GM12878 (cell line): ENCODE measurements around the gene MTFR2. TPM values are rescaled to one million over a fixed set of nuclear protein-coding genes. Genes with fewer than 3 reads are reported as not detected.
"Not testable (repeated sequence)": the region's sequence is repeated elsewhere in the genome, so short reads cannot be mapped to it uniquely, and the experiment has no call there.

Source experiments
- ATAC-seq: fragments of 200-7000 bp; cut with Tn5 transposase; 3 replicates; pipeline ENCODE4 v1.9.1; 2020; ENCODE audit warnings: mild to moderate bottlenecking, moderate library complexity
- BruUV-seq: library from RNA; stranded (reverse); fragments of 400-500 nt; replicated peaks from 2 replicates; lab custom pipeline; 2021; lab: Mats Ljungman, UMichigan
- CTCF ChIA-PET: fragments of 300-600 bp; sonication (Branson Sonifier 250); formaldehyde crosslinking; extraction: SDS; loops from one replicate; lab custom pipeline; 2021; ENCODE audit warnings: inconsistent platforms; lab: Yijun Ruan, JAX
- POLR2A ChIA-PET: fragments of 350-600 bp; formaldehyde crosslinking; extraction: SDS; loops from one replicate; lab custom pipeline; 2021; ENCODE audit warnings: inconsistent platforms; lab: Charles Lee
- RAD21 ChIA-PET: fragments of 300-600 bp; sonication (Branson Sonifier 250); formaldehyde crosslinking; loops from one replicate; lab custom pipeline; 2023; ENCODE audit warnings: antibody characterized with exemption; ENCODE audit not compliant: unreplicated experiment; lab: Charles Lee
- SMC1A ChIA-PET: fragments of 300-600 bp; sonication (Branson Sonifier 250); formaldehyde crosslinking; loops from one replicate; lab custom pipeline; 2023; ENCODE audit not compliant: unreplicated experiment, uncharacterized antibody; lab: Charles Lee
- DNase-seq: peaks from one replicate; pipeline ENCODE4 v3.0.0-alpha.2; 2011; ENCODE audit warnings: low read depth, low spot score
- FAIRE-seq: peaks from 3 replicates; lab custom pipeline; 2011; peaks lifted over from hg19 to GRCh38; lab: Jason Lieb, UNC
- H2AFZ ChIP-seq: 2 replicates; pipeline ENCODE4 v1.6.0; 2011; ENCODE audit warnings: low read depth, low read length, control low read depth; ENCODE audit not compliant: control insufficient read depth
- H3K27ac ChIP-seq: 2 replicates; pipeline ENCODE4 v1.5.1; 2011; ENCODE audit warnings: control low read depth; ENCODE audit not compliant: control insufficient read depth, insufficient read depth
- H3K27me3 ChIP-seq, 2 experiments: replicated peaks in 1 of 2; 2 replicates each; pipeline versions ENCODE4 v1.6.0 to v1.6.1; 2011; ENCODE audit warnings: low read length in 1 of 2; ENCODE audit not compliant: control insufficient read depth in 2 of 2, insufficient read depth in 2 of 2
- H3K36me3 ChIP-seq, 2 experiments: 2 replicates each; pipeline ENCODE4 v1.5.1; 2011; ENCODE audit warnings: low read length in 1 of 2; ENCODE audit not compliant: control insufficient read depth in 2 of 2, insufficient read depth in 2 of 2
- H3K4me1 ChIP-seq: 2 replicates; pipeline ENCODE4 v1.6.1; 2011; ENCODE audit warnings: mild to moderate bottlenecking, low read length, moderate library complexity, mixed read lengths; ENCODE audit not compliant: control insufficient read depth, insufficient read depth
- H3K4me2 ChIP-seq: 2 replicates; pipeline ENCODE4 v1.6.0; 2011; ENCODE audit warnings: control low read depth; ENCODE audit not compliant: control insufficient read depth, insufficient read depth
- H3K4me3 ChIP-seq: fragments of 200-600 bp; sonication (generic); 2 replicates; pipeline ENCODE4 v1.5.1; 2016
- H3K79me2 ChIP-seq: 2 replicates; pipeline ENCODE4 v1.6.0; 2011; ENCODE audit warnings: low read length; ENCODE audit not compliant: control insufficient read depth, insufficient read depth
- H3K9ac ChIP-seq: 2 replicates; pipeline ENCODE4 v1.8.0; 2011; ENCODE audit warnings: low read length, control low read depth, mixed read lengths; ENCODE audit not compliant: control insufficient read depth, insufficient read depth
- H3K9me3 ChIP-seq: replicated peaks from 3 replicates; pipeline ENCODE4 v1.5.1; 2011; ENCODE audit warnings: mild to moderate bottlenecking, low read length; ENCODE audit not compliant: control insufficient read depth, insufficient read depth
- H4K20me1 ChIP-seq: 2 replicates; pipeline ENCODE4 v1.6.0; 2011; ENCODE audit not compliant: control insufficient read depth, insufficient read depth
- BRCA1 ChIP-seq: IDR thresholded peaks from 2 replicates; pipeline ENCODE4 v1.6.1; 2011; ENCODE audit warnings: low read depth, low read length, improper control_type of control experiment
- CBFB ChIP-seq: IDR thresholded peaks from 2 replicates; pipeline ENCODE4 v1.6.1; 2016; ENCODE audit warnings: antibody characterized with exemption, low read depth
- FOXK2 ChIP-seq: fragments of 450-650 bp; IDR thresholded peaks from 2 replicates; pipeline ENCODE4 v1.6.1; 2017; ENCODE audit warnings: mild to moderate bottlenecking, moderate library complexity
- HDAC2 ChIP-seq: fragments of 200-600 bp; sonication (generic); IDR thresholded peaks from 2 replicates; pipeline ENCODE4 v1.6.1; 2017
- IKZF1 ChIP-seq: fragments of 450-650 bp; conservative IDR thresholded peaks from 2 replicates; pipeline ENCODE4 v1.6.1; 2017; ENCODE audit warnings: antibody characterized with exemption, mild to moderate bottlenecking
- KAT2A ChIP-seq: conservative IDR thresholded peaks from 2 replicates; pipeline ENCODE4 v1.6.1; 2011; ENCODE audit warnings: low read depth, low read length; ENCODE audit not compliant: control insufficient read depth
- POLR2AphosphoS2 ChIP-seq: IDR thresholded peaks from 2 replicates; pipeline ENCODE4 v1.6.1; 2011; ENCODE audit warnings: low read depth, mild to moderate bottlenecking, low read length, improper control_type of control experiment, moderate library complexity
- RB1 ChIP-seq: fragments of 450-650 bp; formaldehyde crosslinking; IDR thresholded peaks from 2 replicates; pipeline ENCODE4 v1.6.1; 2017; ENCODE audit warnings: mild to moderate bottlenecking, borderline replicate concordance
- SRF ChIP-seq, 2 experiments: IDR thresholded peaks; 2 replicates each; pipeline ENCODE4 v1.6.1; 2011; ENCODE audit warnings: low read depth in 2 of 2, low read length in 2 of 2, mild to moderate bottlenecking in 1 of 2, moderate library complexity in 1 of 2
- STAT3 ChIP-seq: IDR thresholded peaks from 2 replicates; pipeline ENCODE4 v1.6.1; 2011; ENCODE audit warnings: low read depth, low read length, improper control_type of control experiment
- WGBS: methylation state at CpG from one replicate; pipeline ENCODE4 v1.1.6; 2016; ENCODE audit warnings: low lambda C conversion rate; ENCODE audit not compliant: insufficient replicate concordance, insufficient coverage; ENCODE audit errors: missing lambda C conversion rate; 5-methylcytosine and 5-hydroxymethylcytosine counted together
- in situ Hi-C: fragments of 300-500 bp; cut with MboI; formaldehyde crosslinking; loops from 9 replicates; pipeline ENCODE4 v1.14.3; 2018; ENCODE audit warnings: mixed read lengths
- intact Hi-C: fragments of 100-400 bp; cut with micrococcal nuclease; formaldehyde crosslinking; loops from one replicate; pipeline ENCODE4 v1.14.2; 2022; ENCODE audit not compliant: unreplicated experiment
- polyA plus RNA-seq, 11 experiments: library from polyadenylated mRNA; depleted of rRNA in 4 of 11; unstranded in 6 of 11; stranded (reverse) in 5 of 11; fragments of >200 nt; fragmentation: Nextera tagmentation in 4 of 11; fragmentation: Illumina TruSeq in 1 of 11; extraction: Ambion mirVana in 4 of 11; extraction: Trizol in 1 of 11; gene quantifications; 1 replicate in 1 of 11; 2 replicates in 10 of 11; pipeline versions ENCODE4 v1.2.1 to v1.2.3, GENCODE V29; 2011 to 2016; ENCODE audit warnings: inconsistent platforms in 2 of 11, missing spikeins in 2 of 11, low read depth in 1 of 11
- total RNA-seq, 4 experiments: library from RNA; depleted of rRNA in 3 of 4; stranded (reverse); fragments of >200 nt in 3 of 4; fragmentation: Illumina TruSeq in 1 of 4; extraction: Trizol in 1 of 4; gene quantifications; 2 replicates each; pipeline versions ENCODE4 v1.2.1 to v1.2.3, GENCODE V29; 2013 to 2021
- TF ChIP-seq, protein P1 (sequence below): fragments of 450-650 bp; formaldehyde crosslinking; IDR thresholded peaks from 2 replicates; pipeline ENCODE4 v1.5.0; 2022; ENCODE audit warnings: mild to moderate bottlenecking, missing genetic modification characterization
- TF ChIP-seq, protein P2 (sequence below): fragments of 450-650 bp; IDR thresholded peaks from 2 replicates; pipeline ENCODE4 v1.6.1; 2016; ENCODE audit warnings: mild to moderate bottlenecking

Gene MTFR2
- total and polyA plus RNA-seq, 10 of the 15 experiments (the other 5 are each of a cell fraction or from before 2014, with no cell fraction given) = 7.3 to 33.5 (median 25.3) TPM

DNA sequence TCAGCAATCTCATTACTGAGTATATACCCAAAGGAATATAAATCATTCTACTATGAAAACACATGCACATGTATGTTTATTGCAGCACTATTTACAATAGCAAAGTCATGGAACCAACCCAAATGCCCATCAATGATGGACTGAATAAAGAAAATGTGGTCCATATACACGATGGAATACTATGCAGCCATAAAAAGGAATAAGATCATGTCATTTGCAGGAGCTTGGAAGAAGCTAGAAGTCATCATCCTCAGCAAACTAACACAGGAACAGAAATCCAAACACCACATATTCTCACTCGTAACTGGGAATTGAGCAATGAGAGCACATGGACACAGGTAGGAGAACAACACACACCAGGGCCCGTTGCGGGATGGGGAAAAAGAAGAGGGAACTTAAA lies 25.1 kb downstream of the MTFR2 start:
- POLR2A ChIA-PET, FAIRE-seq, ATAC-seq, H4K20me1 ChIP-seq, DNase-seq, RAD21 ChIA-PET, H3K4me2 ChIP-seq, H3K27ac ChIP-seq, CTCF ChIA-PET, BruUV-seq, H3K27me3 ChIP-seq, H3K79me2 ChIP-seq, H3K36me3 ChIP-seq, H3K9me3 ChIP-seq, H3K9ac ChIP-seq, H2AFZ ChIP-seq, H3K4me1 ChIP-seq, H3K4me3 ChIP-seq: not testable (repeated sequence)
- SMC1A ChIA-PET = interaction anchor here (0.7 kb wide), 1 partner anchor 315 kb away, joined by 3 read pairs; no protein-coding TSS in a partner anchor
- intact Hi-C loops (loop anchor here (5.0 kb wide), 2 partner anchors 183 to 688 kb away; no protein-coding TSS in a partner anchor), in situ Hi-C loops (loop anchor here (5.0 to 10.0 kb wide), 3 partner anchors 550 to 773 kb away; no protein-coding TSS in a partner anchor)
- 58% methylated on average over 4 of the region's 4 CpGs for WGBS

DNA sequence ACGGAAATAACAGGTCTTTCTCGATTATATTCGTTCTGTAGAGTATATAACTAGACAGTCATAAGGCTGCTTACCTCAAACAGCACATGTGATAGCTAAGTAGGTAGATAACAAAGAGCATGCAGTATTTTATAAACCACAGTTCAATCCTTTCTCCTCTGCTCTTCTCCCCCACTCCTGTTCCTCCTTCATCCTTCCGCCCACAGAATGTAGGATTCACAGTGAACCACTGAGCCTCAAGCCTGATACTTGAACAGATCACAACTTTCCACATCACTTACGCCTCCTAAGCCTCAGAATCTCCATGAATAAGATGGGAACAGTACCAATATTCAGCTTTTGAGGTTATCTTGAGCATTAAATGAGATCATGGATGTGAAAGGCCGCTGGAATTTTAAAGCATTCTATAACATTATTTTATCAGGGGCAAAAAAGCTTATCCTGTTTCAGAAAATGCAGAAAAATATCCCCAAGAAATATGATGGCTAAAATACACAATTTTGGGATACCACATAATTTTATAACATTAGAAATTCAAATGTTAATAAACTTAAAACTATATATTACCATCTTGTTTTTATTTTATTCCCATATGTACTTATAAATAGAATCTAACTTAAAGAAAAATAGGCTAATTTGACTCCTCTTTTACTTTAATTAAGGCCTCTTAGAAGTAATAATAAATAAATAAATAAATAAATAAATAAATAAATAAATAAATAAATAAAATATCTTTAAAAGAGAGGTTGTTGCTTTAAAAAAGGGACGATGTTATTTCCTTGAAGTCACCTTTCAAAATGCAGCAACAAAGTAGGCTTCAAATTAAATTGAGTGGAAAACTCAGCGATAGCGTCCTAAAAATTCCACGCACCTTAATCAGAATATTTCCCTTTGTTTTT lies 33.4 kb downstream of the MTFR2 start:
- no peaks in the 10 kb centered on the region for H3K36me3 ChIP-seq
- SMC1A ChIA-PET = interaction anchor here (1.3 kb wide), 1 partner anchor 26 kb away, joined by 3 read pairs; no protein-coding TSS in a partner anchor
- H3K4me2 ChIP-seq = no peak overlapping the region
- RAD21 ChIA-PET = no interaction called here
- H3K4me1 ChIP-seq = no peaks in the 10 kb centered on the region
- CTCF ChIA-PET = interaction anchor here (2.7 kb wide), 1 partner anchor 10 kb away, joined by 10 read pairs; no protein-coding TSS in a partner anchor
- H3K27me3 ChIP-seq = no peaks in the 10 kb centered on the region
- H4K20me1 ChIP-seq = no peaks in the 10 kb centered on the region
- DNase-seq (no peak), ATAC-seq (no peak), FAIRE-seq (no peak)
- intact Hi-C loops = no loop called here
- BruUV-seq = no TSS peak
- POLR2A ChIA-PET = no interaction called here
- in situ Hi-C loops = no loop called here
- no peak overlapping the region for H3K9ac ChIP-seq
- H3K9me3 ChIP-seq = no peaks in the 10 kb centered on the region
- H3K27ac ChIP-seq = no peak overlapping the region
- H3K79me2 ChIP-seq = no peaks in the 10 kb centered on the region
- 50% methylated on average over 10 of the region's 10 CpGs for WGBS
- no peak overlapping the region for H2AFZ ChIP-seq
- no peak overlapping the region for H3K4me3 ChIP-seq
- TF ChIP-seq, protein P1, sequence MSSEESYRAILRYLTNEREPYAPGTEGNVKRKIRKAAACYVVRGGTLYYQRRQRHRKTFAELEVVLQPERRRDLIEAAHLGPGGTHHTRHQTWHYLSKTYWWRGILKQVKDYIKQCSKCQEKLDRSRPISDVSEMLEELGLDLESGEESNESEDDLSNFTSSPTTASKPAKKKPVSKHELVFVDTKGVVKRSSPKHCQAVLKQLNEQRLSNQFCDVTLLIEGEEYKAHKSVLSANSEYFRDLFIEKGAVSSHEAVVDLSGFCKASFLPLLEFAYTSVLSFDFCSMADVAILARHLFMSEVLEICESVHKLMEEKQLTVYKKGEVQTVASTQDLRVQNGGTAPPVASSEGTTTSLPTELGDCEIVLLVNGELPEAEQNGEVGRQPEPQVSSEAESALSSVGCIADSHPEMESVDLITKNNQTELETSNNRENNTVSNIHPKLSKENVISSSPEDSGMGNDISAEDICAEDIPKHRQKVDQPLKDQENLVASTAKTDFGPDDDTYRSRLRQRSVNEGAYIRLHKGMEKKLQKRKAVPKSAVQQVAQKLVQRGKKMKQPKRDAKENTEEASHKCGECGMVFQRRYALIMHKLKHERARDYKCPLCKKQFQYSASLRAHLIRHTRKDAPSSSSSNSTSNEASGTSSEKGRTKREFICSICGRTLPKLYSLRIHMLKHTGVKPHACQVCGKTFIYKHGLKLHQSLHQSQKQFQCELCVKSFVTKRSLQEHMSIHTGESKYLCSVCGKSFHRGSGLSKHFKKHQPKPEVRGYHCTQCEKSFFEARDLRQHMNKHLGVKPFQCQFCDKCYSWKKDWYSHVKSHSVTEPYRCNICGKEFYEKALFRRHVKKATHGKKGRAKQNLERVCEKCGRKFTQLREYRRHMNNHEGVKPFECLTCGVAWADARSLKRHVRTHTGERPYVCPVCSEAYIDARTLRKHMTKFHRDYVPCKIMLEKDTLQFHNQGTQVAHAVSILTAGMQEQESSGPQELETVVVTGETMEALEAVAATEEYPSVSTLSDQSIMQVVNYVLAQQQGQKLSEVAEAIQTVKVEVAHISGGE (CRISPR knock-in tag) = no peak
- TF ChIP-seq KAT2A (no peak), RB1 (no peak), HDAC2 (no peak), BRCA1 (no peak), SRF (IDR thresholded peaks at IDR 0.05; ENCODE audit: low read depth in 2 of 2, low read length in 2 of 2) (no peak), STAT3 (no peak), CBFB (no peak), FOXK2 (no peak), POLR2AphosphoS2 (no peak), IKZF1 (no peak)
- TF ChIP-seq, protein P2, sequence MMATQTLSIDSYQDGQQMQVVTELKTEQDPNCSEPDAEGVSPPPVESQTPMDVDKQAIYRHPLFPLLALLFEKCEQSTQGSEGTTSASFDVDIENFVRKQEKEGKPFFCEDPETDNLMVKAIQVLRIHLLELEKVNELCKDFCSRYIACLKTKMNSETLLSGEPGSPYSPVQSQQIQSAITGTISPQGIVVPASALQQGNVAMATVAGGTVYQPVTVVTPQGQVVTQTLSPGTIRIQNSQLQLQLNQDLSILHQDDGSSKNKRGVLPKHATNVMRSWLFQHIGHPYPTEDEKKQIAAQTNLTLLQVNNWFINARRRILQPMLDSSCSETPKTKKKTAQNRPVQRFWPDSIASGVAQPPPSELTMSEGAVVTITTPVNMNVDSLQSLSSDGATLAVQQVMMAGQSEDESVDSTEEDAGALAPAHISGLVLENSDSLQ = no peak
